Activated naive CD4-positive, alpha-beta T cell treated with anti-CD3 and anti-CD28 coated beads, Interleukin-2, amount 10 ng/mL, durations not matched to agents 7 days and 5 days (primary cell): ENCODE results near the gene C14orf93.

Source experiments
- CTCF ChIA-PET: fragments of 350-600 bp; sonication (Branson Sonifier 250); formaldehyde crosslinking; loops from one replicate; lab custom pipeline; 2021; ENCODE audit warnings: antibody characterized with exemption; lab: Charles Lee
- DNase-seq: peaks from one replicate; pipeline ENCODE4 v3.0.0-alpha.2; 2020
- H3K27ac Mint-ChIP-seq: one replicate; pipeline ENCODE4 v1.8.0; 2021; ENCODE audit warnings: mild to moderate bottlenecking, moderate library complexity, mixed read lengths
- H3K27me3 Mint-ChIP-seq: one replicate; pipeline ENCODE4 v1.8.0; 2021; ENCODE audit warnings: mild to moderate bottlenecking, mixed read lengths
- H3K36me3 Mint-ChIP-seq: one replicate; pipeline ENCODE4 v1.8.0; 2021; ENCODE audit warnings: mixed read lengths
- H3K4me1 Mint-ChIP-seq: one replicate; pipeline ENCODE4 v1.8.0; 2021; ENCODE audit warnings: mixed read lengths
- H3K4me3 Mint-ChIP-seq: one replicate; pipeline ENCODE4 v1.8.0; 2021; ENCODE audit warnings: mild to moderate bottlenecking, moderate library complexity, mixed read lengths
- H3K9me3 Mint-ChIP-seq: one replicate; pipeline ENCODE4 v1.8.0; 2021; ENCODE audit warnings: mixed read lengths

C14orf93 gene

GRCh38 chr14:22985894-22986507, 23.9 kb downstream of the C14orf93 start:
- CTCF ChIA-PET = interaction anchor here (0.6 to 19.5 kb wide), 38 partner anchors 9 to 416 kb away, joined by 3 to 633 read pairs (median 5); partner anchors contain the start of genes ACIN1, C14orf119, CDH24 and HAUS4
- H3K4me3 Mint-ChIP-seq = no peak overlapping the region
- no peaks in the 10 kb centered on the region for H3K36me3 Mint-ChIP-seq
- no peak for DNase-seq
- peaks cover 2% of the 10 kb centered on the region for H3K4me1 Mint-ChIP-seq
- no peaks in the 10 kb centered on the region for H3K27me3 Mint-ChIP-seq
- no peak overlapping the region for H3K27ac Mint-ChIP-seq
- no peaks in the 10 kb centered on the region for H3K9me3 Mint-ChIP-seq

- H3K27me3 Mint-ChIP-seq = no peaks in the 10 kb centered on the region
- DNase-seq = no peak
- CTCF ChIA-PET = interaction anchor here (0.6 to 19.5 kb wide), 16 partner anchors 9 to 359 kb away, joined by 3 to 633 read pairs (median 8); partner anchors contain the start of genes ACIN1, C14orf119, CDH24 and HAUS4
- no peaks in the 10 kb centered on the region for H3K36me3 Mint-ChIP-seq
- H3K9me3 Mint-ChIP-seq = no peaks in the 10 kb centered on the region
- H3K4me3 Mint-ChIP-seq = no peak overlapping the region
- H3K4me1 Mint-ChIP-seq = peaks cover 8% of the 10 kb centered on the region
- H3K27ac Mint-ChIP-seq = no peak overlapping the region
These were observed 24.8 kb downstream of the C14orf93 start for GRCh38 chr14:22984959-22985658.

- H3K9me3 Mint-ChIP-seq = no peaks in the 10 kb centered on the region
- H3K4me1 Mint-ChIP-seq = peaks cover 16% of the 10 kb centered on the region
- CTCF ChIA-PET = interaction anchor here (0.6 to 19.5 kb wide), 23 partner anchors 8 to 1071 kb away, joined by 3 to 633 read pairs (median 4); partner anchors contain the start of genes CDH24 and HAUS4
- peak within 1 kb of the TSS; percentile 66 for H3K4me3 Mint-ChIP-seq
- H3K27me3 Mint-ChIP-seq = no peaks in the 10 kb centered on the region
- no peaks in the 10 kb centered on the region for H3K36me3 Mint-ChIP-seq
- peak; percentile 87 for DNase-seq
- H3K27ac Mint-ChIP-seq = no peak within 1 kb of the TSS
These were observed 27.3 kb downstream of the C14orf93 start, which contains the start of gene AJUBA for GRCh38 chr14:22982477-22983245. Gene AJUBA, minus strand, starts transcription at chr14:22982551. Its CDS starts 285 bp downstream, at chr14:22982266.

- CTCF ChIA-PET = interaction anchor here (1.1 to 19.5 kb wide), 15 partner anchors 7 to 1068 kb away, joined by 3 to 633 read pairs (median 4); partner anchors contain the start of gene CDH24
- Mint-ChIP-seq H3K27ac (no peak overlapping the region), H3K36me3 (no peaks in the 10 kb centered on the region), H3K4me1 (peaks cover 16% of the 10 kb centered on the region), H3K27me3 (no peaks in the 10 kb centered on the region), H3K4me3 (peak overlapping the region; percentile 66), H3K9me3 (no peaks in the 10 kb centered on the region)
- no peak for DNase-seq
These were observed 28.0 kb downstream of the C14orf93 start for GRCh38 chr14:22981876-22982476.

- H3K27ac Mint-ChIP-seq = no peak overlapping the region
- no peaks in the 10 kb centered on the region for H3K9me3 Mint-ChIP-seq
- CTCF ChIA-PET = interaction anchor here (1.2 to 19.5 kb wide), 6 partner anchors 7 to 1068 kb away, joined by 3 to 633 read pairs (median 17); partner anchors contain the start of gene CDH24
- no peaks in the 10 kb centered on the region for H3K36me3 Mint-ChIP-seq
- peak; percentile 49 for DNase-seq
- H3K4me1 Mint-ChIP-seq = peaks cover 16% of the 10 kb centered on the region
- peak overlapping the region; percentile 44 for H3K4me3 Mint-ChIP-seq
- no peaks in the 10 kb centered on the region for H3K27me3 Mint-ChIP-seq
These were observed 28.7 kb downstream of the C14orf93 start for GRCh38 chr14:22981090-22981875.

GRCh38 chr14:22980672-22981089, 29.3 kb downstream of the C14orf93 start:
- H3K27ac Mint-ChIP-seq = no peak overlapping the region
- peak; percentile 45 for DNase-seq
- H3K9me3 Mint-ChIP-seq = no peaks in the 10 kb centered on the region
- no peaks in the 10 kb centered on the region for H3K36me3 Mint-ChIP-seq
- no peaks in the 10 kb centered on the region for H3K27me3 Mint-ChIP-seq
- H3K4me1 Mint-ChIP-seq = peaks cover 16% of the 10 kb centered on the region
- CTCF ChIA-PET = interaction anchor here (19.5 kb wide), 1 partner anchor 74 kb away, joined by 633 read pairs; the partner anchor contains the start of gene CDH24
- peak overlapping the region; percentile 44 for H3K4me3 Mint-ChIP-seq

GRCh38 chr14:22979748-22980392, 30.1 kb downstream of the C14orf93 start:
- peaks cover under 1% of the 10 kb centered on the region for H3K27me3 Mint-ChIP-seq
- H3K36me3 Mint-ChIP-seq = no peaks in the 10 kb centered on the region
- H3K4me1 Mint-ChIP-seq = peaks cover 16% of the 10 kb centered on the region
- H3K27ac Mint-ChIP-seq = no peak overlapping the region
- no peak overlapping the region for H3K4me3 Mint-ChIP-seq
- no peaks in the 10 kb centered on the region for H3K9me3 Mint-ChIP-seq
- no peak for DNase-seq
- CTCF ChIA-PET = interaction anchor here (1.6 to 19.5 kb wide), 2 partner anchors 75 to 78 kb away, joined by 4 to 633 read pairs; partner anchors contain the start of gene CDH24

- no peak overlapping the region for H3K4me3 Mint-ChIP-seq
- no peak overlapping the region for H3K27ac Mint-ChIP-seq
- CTCF ChIA-PET = interaction anchor here (1.6 kb wide), 1 partner anchor 79 kb away, joined by 4 read pairs; no protein-coding TSS in a partner anchor
- DNase-seq = no peak
- H3K36me3 Mint-ChIP-seq = no peaks in the 10 kb centered on the region
- H3K9me3 Mint-ChIP-seq = no peaks in the 10 kb centered on the region
- H3K4me1 Mint-ChIP-seq = peaks cover 16% of the 10 kb centered on the region
- H3K27me3 Mint-ChIP-seq = peaks cover 5% of the 10 kb centered on the region
These were observed 30.8 kb downstream of the C14orf93 start for GRCh38 chr14:22978981-22979671.

GRCh38 chr14:22978487-22978837, 31.5 kb downstream of the C14orf93 start:
- H3K4me1 Mint-ChIP-seq = peaks cover 16% of the 10 kb centered on the region
- no peaks in the 10 kb centered on the region for H3K9me3 Mint-ChIP-seq
- CTCF ChIA-PET = interaction anchor here (1.6 kb wide), 1 partner anchor 79 kb away, joined by 4 read pairs; no protein-coding TSS in a partner anchor
- no peaks in the 10 kb centered on the region for H3K36me3 Mint-ChIP-seq
- no peak overlapping the region for H3K27ac Mint-ChIP-seq
- no peak overlapping the region for H3K4me3 Mint-ChIP-seq
- DNase-seq = no peak
- peaks cover 5% of the 10 kb centered on the region for H3K27me3 Mint-ChIP-seq

- Mint-ChIP-seq H3K27ac (no peak overlapping the region), H3K36me3 (no peaks in the 10 kb centered on the region), H3K4me1 (peaks cover 16% of the 10 kb centered on the region), H3K27me3 (peaks cover 5% of the 10 kb centered on the region), H3K4me3 (no peak overlapping the region), H3K9me3 (no peaks in the 10 kb centered on the region)
- DNase-seq = no peak
- CTCF ChIA-PET = interaction anchor here (1.3 to 6.7 kb wide), 6 partner anchors 7 to 91 kb away, joined by 3 to 120 read pairs (median 8); partner anchors contain the start of genes AJUBA and CDH24
These were observed 32.1 kb downstream of the C14orf93 start for GRCh38 chr14:22977684-22978486.

- H3K4me3 Mint-ChIP-seq = no peak overlapping the region
- peaks cover 7% of the 10 kb centered on the region for H3K27me3 Mint-ChIP-seq
These were observed 32.6 kb downstream of the C14orf93 start for GRCh38 chr14:22977434-22977683.

More at GRCh38 chr14:22977434-22977683, 32.6 kb downstream of the C14orf93 start:
- CTCF ChIA-PET = interaction anchor here (1.3 to 6.7 kb wide), 5 partner anchors 7 to 91 kb away, joined by 3 to 120 read pairs (median 8); partner anchors contain the start of genes AJUBA and CDH24
- no peaks in the 10 kb centered on the region for H3K9me3 Mint-ChIP-seq
- no peaks in the 10 kb centered on the region for H3K36me3 Mint-ChIP-seq
- no peak overlapping the region for H3K27ac Mint-ChIP-seq
- no peak for DNase-seq
- H3K4me1 Mint-ChIP-seq = peaks cover 16% of the 10 kb centered on the region
